HG02938 (cell line): ENCODE data around the gene GNAT1.
"Not testable (repeated sequence)": the region's sequence is repeated elsewhere in the genome, so short reads cannot be mapped to it uniquely, and the experiment has no call there.

ENCODE experiments used
- ATAC-seq: cut with Tn5 transposase; IDR thresholded peaks from one replicate; pipeline ENCODE4 v1.9.1; 2021; ENCODE audit warnings: mild to moderate bottlenecking, moderate library complexity; ENCODE audit not compliant: unreplicated experiment

The GNAT1 gene

GRCh38 chr3:50237754-50238548 is 46.5 kb downstream of the GNAT1 start:
- peak; percentile 30 for ATAC-seq

- ATAC-seq: no peak
Observed at GRCh38 chr3:50238549-50239026, 47.2 kb downstream of the GNAT1 start.

- ATAC-seq: no peak
Observed at GRCh38 chr3:50239649-50240048, 48.2 kb downstream of the GNAT1 start.

GRCh38 chr3:50241163-50241562 is 49.8 kb downstream of the GNAT1 start:
- no peak for ATAC-seq

- ATAC-seq: no peak
Observed at GRCh38 chr3:50241713-50242380, 50.4 kb downstream of the GNAT1 start.

- ATAC-seq: no peak
Observed at GRCh38 chr3:50242381-50242770, 51.0 kb downstream of the GNAT1 start.

- ATAC-seq: no peak
Observed at GRCh38 chr3:50242851-50243542, 51.6 kb downstream of the GNAT1 start.

- ATAC-seq: no peak
Observed at GRCh38 chr3:50243543-50243895, 52.1 kb downstream of the GNAT1 start.

- not testable (repeated sequence) for ATAC-seq
Observed at GRCh38 chr3:50244813-50245212, 53.4 kb downstream of the GNAT1 start.

- ATAC-seq: no peak
Observed at GRCh38 chr3:50245251-50245745, 53.9 kb downstream of the GNAT1 start.

- ATAC-seq: peak; percentile 57
Observed at GRCh38 chr3:50245831-50246516, 54.6 kb downstream of the GNAT1 start.

GRCh38 chr3:50246517-50246954 is 55.1 kb downstream of the GNAT1 start:
- ATAC-seq: peak; percentile 60
